Measurements from ENCODE around the gene SOCS3.
"Not testable (repeated sequence)": the region's sequence is repeated elsewhere in the genome, so short reads cannot be mapped to it uniquely, and the experiment has no call there.

The SOCS3 gene

GRCh38 chr17:78332991-78333390 is 26.9 kb downstream of the SOCS3 start:
- DNase-seq (ENCODE audit: extremely low read depth in 1 of 2, low read depth in 1 of 2) = no peak

- DNase-seq (ENCODE audit: extremely low read depth in 1 of 2, low read depth in 1 of 2) = not testable (repeated sequence)
These were observed 28.5 kb downstream of the SOCS3 start for GRCh38 chr17:78331355-78331754.

GRCh38 chr17:78330570-78331224 is 29.2 kb downstream of the SOCS3 start:
- DNase-seq (ENCODE audit: extremely low read depth in 1 of 2, low read depth in 1 of 2) = no peak

- no peak for DNase-seq (ENCODE audit: extremely low read depth in 1 of 2, low read depth in 1 of 2)
These were observed 30.4 kb downstream of the SOCS3 start for GRCh38 chr17:78329263-78330059.

- no peak for DNase-seq (ENCODE audit: extremely low read depth in 1 of 2, low read depth in 1 of 2)
These were observed 32.0 kb downstream of the SOCS3 start for GRCh38 chr17:78327880-78328279.

GRCh38 chr17:78325076-78325687 is 34.7 kb downstream of the SOCS3 start:
- DNase-seq (ENCODE audit: extremely low read depth in 1 of 2, low read depth in 1 of 2) = no peak

GRCh38 chr17:78324391-78325075 is 35.3 kb downstream of the SOCS3 start:
- DNase-seq (ENCODE audit: extremely low read depth in 1 of 2, low read depth in 1 of 2) = no peak

GRCh38 chr17:78323826-78324390 is 36.0 kb downstream of the SOCS3 start:
- no peak for DNase-seq (ENCODE audit: extremely low read depth in 1 of 2, low read depth in 1 of 2)

GRCh38 chr17:78322858-78323455 is 36.9 kb downstream of the SOCS3 start:
- DNase-seq (ENCODE audit: extremely low read depth in 1 of 2, low read depth in 1 of 2) = no peak

GRCh38 chr17:78322327-78322857 is 37.5 kb downstream of the SOCS3 start:
- DNase-seq (ENCODE audit: extremely low read depth in 1 of 2, low read depth in 1 of 2) = no peak

- DNase-seq (ENCODE audit: extremely low read depth in 1 of 2, low read depth in 1 of 2) = no peak
These were observed 41.0 kb downstream of the SOCS3 start for GRCh38 chr17:78318843-78319242.

- DNase-seq (ENCODE audit: extremely low read depth in 1 of 2, low read depth in 1 of 2) = no peak
These were observed 41.5 kb downstream of the SOCS3 start for GRCh38 chr17:78318407-78318806.

- no peak for DNase-seq (ENCODE audit: extremely low read depth in 1 of 2, low read depth in 1 of 2)
These were observed 42.0 kb downstream of the SOCS3 start for GRCh38 chr17:78317794-78318400.

- no peak for DNase-seq (ENCODE audit: extremely low read depth in 1 of 2, low read depth in 1 of 2)
These were observed 42.7 kb downstream of the SOCS3 start for GRCh38 chr17:78316867-78317789.

- no peak for DNase-seq (ENCODE audit: extremely low read depth in 1 of 2, low read depth in 1 of 2)
These were observed 43.6 kb downstream of the SOCS3 start for GRCh38 chr17:78316115-78316866.

- DNase-seq (ENCODE audit: extremely low read depth in 1 of 2, low read depth in 1 of 2) = peak; percentile 26 to 68
These were observed 44.3 kb downstream of the SOCS3 start for GRCh38 chr17:78315355-78316114.

GRCh38 chr17:78314683-78315354 is 45.1 kb downstream of the SOCS3 start:
- DNase-seq (ENCODE audit: extremely low read depth in 1 of 2, low read depth in 1 of 2) = no peak
